ENCODE data around the gene P2RX4.

DNA sequence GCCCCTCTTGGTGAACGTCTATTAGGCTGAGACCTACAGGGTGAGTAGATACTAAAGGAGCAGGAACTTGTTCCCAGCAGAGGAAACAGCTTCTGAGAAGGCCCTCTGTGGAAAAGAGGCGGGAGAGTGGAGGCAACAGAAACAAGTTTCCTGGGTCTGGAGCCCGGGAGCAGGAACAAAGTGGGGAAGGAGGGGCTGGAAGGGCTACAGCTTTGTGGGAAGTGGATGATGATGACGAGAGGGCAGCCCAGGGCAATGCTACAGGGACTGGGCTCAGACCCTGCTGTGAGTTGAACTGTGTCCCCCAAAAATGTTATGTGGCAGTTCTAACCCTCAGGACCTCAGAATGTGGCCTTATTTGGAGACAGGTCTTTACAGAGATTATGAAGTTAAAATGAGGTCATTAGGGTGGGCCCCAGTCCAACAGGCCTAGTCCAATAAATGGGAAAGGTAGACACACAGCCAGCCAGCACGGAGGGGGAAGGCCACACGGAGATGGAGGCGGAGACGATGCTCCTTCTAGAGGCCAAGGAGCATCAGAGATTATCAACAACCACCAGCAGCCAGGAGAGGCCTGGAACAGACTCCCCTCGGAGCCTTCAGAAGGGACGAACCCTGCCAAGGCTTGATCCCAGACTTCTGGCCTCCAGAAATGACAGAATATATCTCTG, 72.3 kb downstream of the P2RX4 start:
- TF ChIP-seq, protein P1, sequence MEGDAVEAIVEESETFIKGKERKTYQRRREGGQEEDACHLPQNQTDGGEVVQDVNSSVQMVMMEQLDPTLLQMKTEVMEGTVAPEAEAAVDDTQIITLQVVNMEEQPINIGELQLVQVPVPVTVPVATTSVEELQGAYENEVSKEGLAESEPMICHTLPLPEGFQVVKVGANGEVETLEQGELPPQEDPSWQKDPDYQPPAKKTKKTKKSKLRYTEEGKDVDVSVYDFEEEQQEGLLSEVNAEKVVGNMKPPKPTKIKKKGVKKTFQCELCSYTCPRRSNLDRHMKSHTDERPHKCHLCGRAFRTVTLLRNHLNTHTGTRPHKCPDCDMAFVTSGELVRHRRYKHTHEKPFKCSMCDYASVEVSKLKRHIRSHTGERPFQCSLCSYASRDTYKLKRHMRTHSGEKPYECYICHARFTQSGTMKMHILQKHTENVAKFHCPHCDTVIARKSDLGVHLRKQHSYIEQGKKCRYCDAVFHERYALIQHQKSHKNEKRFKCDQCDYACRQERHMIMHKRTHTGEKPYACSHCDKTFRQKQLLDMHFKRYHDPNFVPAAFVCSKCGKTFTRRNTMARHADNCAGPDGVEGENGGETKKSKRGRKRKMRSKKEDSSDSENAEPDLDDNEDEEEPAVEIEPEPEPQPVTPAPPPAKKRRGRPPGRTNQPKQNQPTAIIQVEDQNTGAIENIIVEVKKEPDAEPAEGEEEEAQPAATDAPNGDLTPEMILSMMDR (IDR thresholded peaks at IDR 0.05), result no peak
- no peak for TF ChIP-seq POLR2A (IDR thresholded peaks at IDR 0.05)

Measured in right lobe of liver (tissue), 4 donors.